ENCODE results near the gene CFAP100. TPM values are rescaled to one million over a fixed set of nuclear protein-coding genes. Genes with fewer than 3 reads are reported as not detected.
A peak's percentile ranks its signal among the peaks of the same experiment; 100 is the strongest.

The CFAP100 gene
- polyA plus RNA-seq, 3 donors = not detected

- Histone ChIP-seq H3K36me3 (replicated peaks in 1 of 2; ENCODE audit: control insufficient read depth in 1 of 2, insufficient read depth in 2 of 2, low read length in 2 of 2) (no peaks in the 10 kb centered on the region), H3K9ac (ENCODE audit: insufficient read depth, low read length, poor library complexity, severe bottlenecking) (no peak overlapping the region), H3K79me2 (ENCODE audit: insufficient read depth, low read length) (no peaks in the 10 kb centered on the region), H4K20me1 (ENCODE audit: insufficient read depth, low read length) (no peaks in the 10 kb centered on the region), H2AFZ (ENCODE audit: insufficient read depth, low read depth, low read length, poor library complexity, severe bottlenecking) (no peak overlapping the region), H3K4me2 (replicated peaks; ENCODE audit: extremely low read depth, low read length, poor library complexity, severe bottlenecking) (no peak overlapping the region), H3K27me3 (ENCODE audit: control insufficient read depth in 2 of 2, insufficient read depth in 2 of 2, low read length in 2 of 2) (peaks cover 8 to 21% of the 10 kb centered on the region in 2 donors), H3K27ac (ENCODE audit: low read depth in 1 of 2, low read length in 2 of 2) (peak overlapping the region in 1 of 2 donors; percentile 43), H3K9me3 (replicated peaks in 1 of 2; ENCODE audit: control insufficient read depth in 1 of 2, insufficient read depth in 1 of 2, low read length in 2 of 2) (peaks cover 20 to 37% of the 10 kb centered on the region in 2 donors), H3K4me3 (replicated peaks in 1 of 3; ENCODE audit: low read depth in 2 of 3, low read length in 3 of 3) (no peak overlapping the region), H3K4me1 (ENCODE audit: control insufficient read depth in 1 of 2, insufficient read depth in 2 of 2, low read length in 2 of 2) (peaks cover 5 to 6% of the 10 kb centered on the region in 2 donors)
- intact Hi-C loops (cut with micrococcal nuclease) = loop anchor here in 1 of 2 donors (10.0 kb wide), 1 partner anchor 475 kb away; no protein-coding TSS in a partner anchor
- Mint-ChIP-seq H3K9me3 (peaks cover 19 to 41% (median 31%) of the 10 kb centered on the region in 7 donors), H3K27me3 (ENCODE audit: low read depth in 3 of 3) (peaks cover 24 to 29% (median 24%) of the 10 kb centered on the region in 3 donors), H3K4me1 (peaks cover 7% of the 10 kb centered on the region), H3K36me3 (peaks cover 0 to 2% of the 10 kb centered on the region in 2 donors), H3K4me3 (no peak overlapping the region), H3K27ac (peak overlapping the region in 6 of 7 donors; percentile 9 to 90 (median 83))
- WGBS (ENCODE audit: insufficient coverage) = 0% methylated on average over 1 of the region's 1 CpG
- TF ChIP-seq CTCF (IDR thresholded peaks at IDR 0.05) = no peak
- peak; percentile 37 to 54 (median 46) for DNase-seq
Observed at GRCh38 chr3:126399351-126399735, 4.6 kb downstream of the CFAP100 start.

- H3K4me1 Mint-ChIP-seq = peaks cover 7% of the 10 kb centered on the region
- H3K4me3 ChIP-seq (replicated peaks in 1 of 3; ENCODE audit: low read depth in 2 of 3, low read length in 3 of 3) = no peak overlapping the region
- intact Hi-C loops (cut with micrococcal nuclease) = loop anchor here in 1 of 2 donors (10.0 kb wide), 1 partner anchor 475 kb away; no protein-coding TSS in a partner anchor
- 100% methylated on average over 1 of the region's 4 CpGs for WGBS (ENCODE audit: insufficient coverage)
- peaks cover 6 to 17% of the 10 kb centered on the region in 2 donors for H3K27me3 ChIP-seq (ENCODE audit: control insufficient read depth in 2 of 2, insufficient read depth in 2 of 2, low read length in 2 of 2)
- DNase-seq = no peak
- H3K36me3 Mint-ChIP-seq = peaks cover 0 to 2% of the 10 kb centered on the region in 2 donors
- peaks cover 19 to 40% (median 31%) of the 10 kb centered on the region in 7 donors for H3K9me3 Mint-ChIP-seq
- H3K27ac ChIP-seq (ENCODE audit: low read depth in 1 of 2, low read length in 2 of 2) = peak overlapping the region in 1 of 2 donors; percentile 43
- no peaks in the 10 kb centered on the region for H3K79me2 ChIP-seq (ENCODE audit: insufficient read depth, low read length)
- peaks cover 20 to 25% (median 23%) of the 10 kb centered on the region in 3 donors for H3K27me3 Mint-ChIP-seq (ENCODE audit: low read depth in 3 of 3)
- H3K4me3 Mint-ChIP-seq = no peak overlapping the region
- TF ChIP-seq CTCF (IDR thresholded peaks at IDR 0.05) = no peak
- H3K9ac ChIP-seq (ENCODE audit: insufficient read depth, low read length, poor library complexity, severe bottlenecking) = no peak overlapping the region
- no peaks in the 10 kb centered on the region for H4K20me1 ChIP-seq (ENCODE audit: insufficient read depth, low read length)
- no peak overlapping the region for H3K4me2 ChIP-seq (replicated peaks; ENCODE audit: extremely low read depth, low read length, poor library complexity, severe bottlenecking)
- H3K9me3 ChIP-seq (replicated peaks in 1 of 2; ENCODE audit: control insufficient read depth in 1 of 2, insufficient read depth in 1 of 2, low read length in 2 of 2) = peaks cover 20 to 37% of the 10 kb centered on the region in 2 donors
- H3K4me1 ChIP-seq (ENCODE audit: control insufficient read depth in 1 of 2, insufficient read depth in 2 of 2, low read length in 2 of 2) = peaks cover 5 to 6% of the 10 kb centered on the region in 2 donors
- H3K36me3 ChIP-seq (replicated peaks in 1 of 2; ENCODE audit: control insufficient read depth in 1 of 2, insufficient read depth in 2 of 2, low read length in 2 of 2) = no peaks in the 10 kb centered on the region
- H3K27ac Mint-ChIP-seq = peak overlapping the region in 5 of 7 donors; percentile 9 to 80 (median 78)
- no peak overlapping the region for H2AFZ ChIP-seq (ENCODE audit: insufficient read depth, low read depth, low read length, poor library complexity, severe bottlenecking)
Observed at GRCh38 chr3:126399756-126400155, 5.0 kb downstream of the CFAP100 start.

Data from CD14-positive monocyte (primary cell).